HepG2 (cell line): ENCODE measurements around the gene ABCB9. TPM values are rescaled to one million over a fixed set of nuclear protein-coding genes. Genes with fewer than 3 reads are reported as not detected.

ENCODE experiments used
- ATRX ChIP-seq: sonication (generic); formaldehyde crosslinking; IDR thresholded peaks from 2 replicates; pipeline ENCODE4 v1.4.0; 2020; ENCODE audit warnings: missing genetic modification reagents, borderline replicate concordance
- PHF8 ChIP-seq: sonication (generic); formaldehyde crosslinking; IDR thresholded peaks from 2 replicates; pipeline ENCODE4 v1.5.0; 2020; ENCODE audit warnings: missing genetic modification reagents
- SRF ChIP-seq: IDR thresholded peaks from 2 replicates; pipeline ENCODE4 v1.6.1; 2011; ENCODE audit warnings: mild to moderate bottlenecking, low read depth, low read length, moderate library complexity
- polyA plus RNA-seq, 8 experiments: library from polyadenylated mRNA; depleted of rRNA in 3 of 8; stranded (reverse) in 7 of 8; unstranded in 1 of 8; fragments of >200 nt; fragmentation: Illumina TruSeq in 4 of 8; extraction: Trizol in 4 of 8; gene quantifications; 2 replicates each; pipeline versions ENCODE4 v1.2.1 to v1.2.3, GENCODE V29; 2011 to 2016; ENCODE audit warnings: low read depth in 4 of 8, missing spikeins in 1 of 8, mixed read lengths in 1 of 8; ENCODE audit not compliant: insufficient read depth in 1 of 8
- total RNA-seq, 5 experiments: library from RNA; depleted of rRNA; stranded (reverse); fragments of >200 nt; fragmentation: Illumina TruSeq; extraction: Trizol; gene quantifications; 2 replicates each; pipeline ENCODE4 v1.2.3, GENCODE V29; 2016; ENCODE audit warnings: low read depth in 1 of 5
- TF ChIP-seq, protein P1 (sequence below): sonication (generic); formaldehyde crosslinking; IDR thresholded peaks from 2 replicates; pipeline ENCODE4 v1.4.0; 2020; ENCODE audit warnings: missing genetic modification reagents, borderline replicate concordance
- TF ChIP-seq, protein P2 (sequence below): sonication (generic); formaldehyde crosslinking; IDR thresholded peaks from 2 replicates; pipeline ENCODE4 v1.4.0; 2020; ENCODE audit warnings: missing genetic modification reagents, borderline replicate concordance
- TF ChIP-seq, protein P3 (sequence below): IDR thresholded peaks from 2 replicates; pipeline ENCODE4 v1.6.1; 2016; ENCODE audit warnings: low read depth

The ABCB9 gene
- total and polyA plus RNA-seq, 2 of the 13 experiments (the other 11 are each of a cell fraction or from before 2014, with no cell fraction given), result 5.1 to 6.0 TPM

DNA sequence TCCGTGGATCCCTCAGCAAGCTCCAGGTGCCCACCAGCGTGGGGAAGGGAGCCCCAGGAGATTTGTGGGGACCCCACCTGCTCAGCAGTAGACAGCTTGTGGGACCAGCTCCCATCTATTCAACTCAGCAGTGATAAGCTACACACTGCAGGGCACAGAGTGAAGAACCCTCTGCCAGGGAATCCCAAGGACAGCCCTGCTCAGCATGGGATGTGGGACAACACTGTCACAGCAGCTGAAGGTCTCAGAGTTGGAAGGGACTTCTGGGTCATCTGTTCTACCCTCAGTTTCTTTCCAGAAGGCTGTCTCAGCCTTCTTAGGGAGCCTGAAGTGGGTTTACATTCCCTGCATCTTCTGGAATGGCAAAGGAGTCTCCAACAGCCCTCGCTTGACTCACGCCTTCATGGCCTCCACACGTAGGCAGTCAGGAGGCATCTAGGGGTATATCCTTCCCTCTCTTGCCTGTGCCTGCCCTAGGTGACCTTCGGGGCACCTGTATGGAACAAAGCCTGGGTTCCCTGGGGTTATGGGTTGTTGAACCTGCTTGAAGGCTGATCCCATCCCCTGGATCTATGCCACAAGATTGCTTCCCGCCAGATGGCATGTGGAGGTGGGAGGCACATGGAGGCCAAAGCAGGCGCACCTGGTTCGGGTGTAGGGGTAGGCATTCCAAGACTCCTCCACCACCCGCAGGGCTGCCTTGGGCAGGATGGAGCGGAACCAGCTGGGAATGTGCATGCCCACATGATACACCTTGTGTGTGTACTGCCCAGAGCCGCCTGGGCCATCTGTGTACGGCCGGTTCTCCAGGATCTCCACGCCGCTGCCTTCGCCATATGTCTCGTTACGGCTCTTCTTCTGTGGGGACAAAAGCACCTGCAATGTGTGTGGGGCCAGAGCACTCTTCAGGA is 47.2 kb upstream of the ABCB9 start (continued):
- TF ChIP-seq, protein P1, sequence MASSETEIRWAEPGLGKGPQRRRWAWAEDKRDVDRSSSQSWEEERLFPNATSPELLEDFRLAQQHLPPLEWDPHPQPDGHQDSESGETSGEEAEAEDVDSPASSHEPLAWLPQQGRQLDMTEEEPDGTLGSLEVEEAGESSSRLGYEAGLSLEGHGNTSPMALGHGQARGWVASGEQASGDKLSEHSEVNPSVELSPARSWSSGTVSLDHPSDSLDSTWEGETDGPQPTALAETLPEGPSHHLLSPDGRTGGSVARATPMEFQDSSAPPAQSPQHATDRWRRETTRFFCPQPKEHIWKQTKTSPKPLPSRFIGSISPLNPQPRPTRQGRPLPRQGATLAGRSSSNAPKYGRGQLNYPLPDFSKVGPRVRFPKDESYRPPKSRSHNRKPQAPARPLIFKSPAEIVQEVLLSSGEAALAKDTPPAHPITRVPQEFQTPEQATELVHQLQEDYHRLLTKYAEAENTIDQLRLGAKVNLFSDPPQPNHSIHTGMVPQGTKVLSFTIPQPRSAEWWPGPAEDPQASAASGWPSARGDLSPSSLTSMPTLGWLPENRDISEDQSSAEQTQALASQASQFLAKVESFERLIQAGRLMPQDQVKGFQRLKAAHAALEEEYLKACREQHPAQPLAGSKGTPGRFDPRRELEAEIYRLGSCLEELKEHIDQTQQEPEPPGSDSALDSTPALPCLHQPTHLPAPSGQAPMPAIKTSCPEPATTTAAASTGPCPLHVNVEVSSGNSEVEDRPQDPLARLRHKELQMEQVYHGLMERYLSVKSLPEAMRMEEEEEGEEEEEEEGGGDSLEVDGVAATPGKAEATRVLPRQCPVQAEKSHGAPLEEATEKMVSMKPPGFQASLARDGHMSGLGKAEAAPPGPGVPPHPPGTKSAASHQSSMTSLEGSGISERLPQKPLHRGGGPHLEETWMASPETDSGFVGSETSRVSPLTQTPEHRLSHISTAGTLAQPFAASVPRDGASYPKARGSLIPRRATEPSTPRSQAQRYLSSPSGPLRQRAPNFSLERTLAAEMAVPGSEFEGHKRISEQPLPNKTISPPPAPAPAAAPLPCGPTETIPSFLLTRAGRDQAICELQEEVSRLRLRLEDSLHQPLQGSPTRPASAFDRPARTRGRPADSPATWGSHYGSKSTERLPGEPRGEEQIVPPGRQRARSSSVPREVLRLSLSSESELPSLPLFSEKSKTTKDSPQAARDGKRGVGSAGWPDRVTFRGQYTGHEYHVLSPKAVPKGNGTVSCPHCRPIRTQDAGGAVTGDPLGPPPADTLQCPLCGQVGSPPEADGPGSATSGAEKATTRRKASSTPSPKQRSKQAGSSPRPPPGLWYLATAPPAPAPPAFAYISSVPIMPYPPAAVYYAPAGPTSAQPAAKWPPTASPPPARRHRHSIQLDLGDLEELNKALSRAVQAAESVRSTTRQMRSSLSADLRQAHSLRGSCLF, result no peak
- TF ChIP-seq PHF8 (no peak), SRF (no peak), ATRX (no peak)
- TF ChIP-seq, protein P2, sequence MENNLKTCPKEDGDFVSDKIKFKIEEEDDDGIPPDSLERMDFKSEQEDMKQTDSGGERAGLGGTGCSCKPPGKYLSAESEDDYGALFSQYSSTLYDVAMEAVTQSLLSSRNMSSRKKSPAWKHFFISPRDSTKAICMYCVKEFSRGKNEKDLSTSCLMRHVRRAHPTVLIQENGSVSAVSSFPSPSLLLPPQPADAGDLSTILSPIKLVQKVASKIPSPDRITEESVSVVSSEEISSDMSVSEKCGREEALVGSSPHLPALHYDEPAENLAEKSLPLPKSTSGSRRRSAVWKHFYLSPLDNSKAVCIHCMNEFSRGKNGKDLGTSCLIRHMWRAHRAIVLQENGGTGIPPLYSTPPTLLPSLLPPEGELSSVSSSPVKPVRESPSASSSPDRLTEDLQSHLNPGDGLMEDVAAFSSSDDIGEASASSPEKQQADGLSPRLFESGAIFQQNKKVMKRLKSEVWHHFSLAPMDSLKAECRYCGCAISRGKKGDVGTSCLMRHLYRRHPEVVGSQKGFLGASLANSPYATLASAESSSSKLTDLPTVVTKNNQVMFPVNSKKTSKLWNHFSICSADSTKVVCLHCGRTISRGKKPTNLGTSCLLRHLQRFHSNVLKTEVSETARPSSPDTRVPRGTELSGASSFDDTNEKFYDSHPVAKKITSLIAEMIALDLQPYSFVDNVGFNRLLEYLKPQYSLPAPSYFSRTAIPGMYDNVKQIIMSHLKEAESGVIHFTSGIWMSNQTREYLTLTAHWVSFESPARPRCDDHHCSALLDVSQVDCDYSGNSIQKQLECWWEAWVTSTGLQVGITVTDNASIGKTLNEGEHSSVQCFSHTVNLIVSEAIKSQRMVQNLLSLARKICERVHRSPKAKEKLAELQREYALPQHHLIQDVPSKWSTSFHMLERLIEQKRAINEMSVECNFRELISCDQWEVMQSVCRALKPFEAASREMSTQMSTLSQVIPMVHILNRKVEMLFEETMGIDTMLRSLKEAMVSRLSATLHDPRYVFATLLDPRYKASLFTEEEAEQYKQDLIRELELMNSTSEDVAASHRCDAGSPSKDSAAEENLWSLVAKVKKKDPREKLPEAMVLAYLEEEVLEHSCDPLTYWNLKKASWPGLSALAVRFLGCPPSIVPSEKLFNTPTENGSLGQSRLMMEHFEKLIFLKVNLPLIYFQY (CRISPR knock-in tag), result no peak
- TF ChIP-seq, protein P3, sequence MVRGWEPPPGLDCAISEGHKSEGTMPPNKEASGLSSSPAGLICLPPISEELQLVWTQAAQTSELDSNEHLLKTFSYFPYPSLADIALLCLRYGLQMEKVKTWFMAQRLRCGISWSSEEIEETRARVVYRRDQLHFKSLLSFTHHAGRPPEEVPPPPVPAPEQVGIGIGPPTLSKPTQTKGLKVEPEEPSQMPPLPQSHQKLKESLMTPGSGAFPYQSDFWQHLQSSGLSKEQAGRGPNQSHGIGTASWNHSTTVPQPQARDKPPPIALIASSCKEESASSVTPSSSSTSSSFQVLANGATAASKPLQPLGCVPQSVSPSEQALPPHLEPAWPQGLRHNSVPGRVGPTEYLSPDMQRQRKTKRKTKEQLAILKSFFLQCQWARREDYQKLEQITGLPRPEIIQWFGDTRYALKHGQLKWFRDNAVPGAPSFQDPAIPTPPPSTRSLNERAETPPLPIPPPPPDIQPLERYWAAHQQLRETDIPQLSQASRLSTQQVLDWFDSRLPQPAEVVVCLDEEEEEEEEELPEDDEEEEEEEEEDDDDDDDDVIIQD, result no peak
